Body of pancreas (tissue), 4 donors: ENCODE measurements around the gene IRF2BP1. TPM values are rescaled to one million over a fixed set of nuclear protein-coding genes. Genes with fewer than 3 reads are reported as not detected.

ENCODE experiments used
- ATAC-seq: fragments of 150-250 bp; one replicate; pipeline ENCODE4 v1.9.1; 2016
- DNase-seq, 4 donors: peaks; one replicate each; pipeline ENCODE4 v3.0.0-alpha.2; 2019
- H3K27ac ChIP-seq, 4 donors: fragments of 200-600 bp; sonication (generic); 1 replicate in 3 of 4; 2 replicates in 1 of 4; pipeline versions ENCODE4 v1.5.1 to v1.6.1; 2016 to 2019; ENCODE audit warnings: mild to moderate bottlenecking in 1 of 4, mixed read lengths in 1 of 4, moderate library complexity in 1 of 4
- H3K27me3 ChIP-seq, 2 donors: fragments of 200-600 bp; sonication (generic); one replicate each; pipeline ENCODE4 v1.6.0; 2016; ENCODE audit warnings: mild to moderate bottlenecking in 1 of 2
- H3K36me3 ChIP-seq, 2 donors: fragments of 200-600 bp; sonication (generic); replicated peaks in 1 of 2; 2 replicates each; pipeline ENCODE4 v1.5.1; 2016; ENCODE audit warnings: low read depth in 2 of 2; ENCODE audit not compliant: insufficient read depth in 1 of 2
- H3K4me1 ChIP-seq: fragments of 200-600 bp; sonication (generic); one replicate; pipeline ENCODE4 v1.6.0; 2016
- H3K4me3 ChIP-seq, 2 donors: fragments of 200-600 bp; sonication (generic); 1 replicate in 1 of 2; 2 replicates in 1 of 2; pipeline ENCODE4 v1.5.1; 2016 to 2019
- H3K9me3 ChIP-seq, 3 donors: fragments of 200-600 bp; sonication (generic); 1 replicate in 2 of 3; 2 replicates in 1 of 3; pipeline ENCODE4 v1.5.1; 2016
- CTCF ChIP-seq, 7 experiments: fragments of 450-650 bp in 4 of 7; fragments of 200-600 bp in 3 of 7; sonication (generic) in 3 of 7; IDR thresholded peaks; one replicate each; pipeline ENCODE4 v1.5.1; 2016 to 2019; ENCODE audit warnings: antibody characterized with exemption in 7 of 7
- POLR2A ChIP-seq, 3 donors: fragments of 450-650 bp; IDR thresholded peaks; one replicate each; pipeline ENCODE4 v1.6.1; 2016; ENCODE audit warnings: antibody characterized with exemption in 3 of 3, mild to moderate bottlenecking in 2 of 3
- WGBS, 2 donors: methylation state at CpG; one replicate each; pipeline ENCODE4 v1.1.5; 2017; 5-methylcytosine and 5-hydroxymethylcytosine counted together
- intact Hi-C: fragments of 100-400 bp; cut with DNase I; formaldehyde crosslinking; loops from one replicate; pipeline ENCODE4 v1.15.1; 2023
- total RNA-seq, 2 donors: library from RNA; depleted of rRNA; stranded (reverse); fragments of >200 nt; gene quantifications; one replicate each; pipeline ENCODE4 v1.1.0, GENCODE V29; 2016

IRF2BP1 gene
- total RNA-seq, 2 donors from 2014 or later, result 24.1 to 25.1 TPM

- Histone ChIP-seq H3K36me3 (peaks cover 11 to 48% of the 10 kb centered on the region in 2 donors), H3K4me3 (no peak overlapping the region), H3K4me1 (no peaks in the 10 kb centered on the region), H3K27ac (no peak overlapping the region), H3K27me3 (no peaks in the 10 kb centered on the region), H3K9me3 (no peaks in the 10 kb centered on the region)
- 87 to 93% methylated on average over 3 to 14 of the region's 14 CpGs for WGBS, 2 donors
- ATAC-seq (no peak), DNase-seq (no peak)
- TF ChIP-seq POLR2A (IDR thresholded peaks at IDR 0.05) (no peak), CTCF (IDR thresholded peaks at IDR 0.05) (no peak)
- intact Hi-C loops, result no loop called here
Measured at GRCh38 chr19:45842198-45842597, 43.7 kb downstream of the IRF2BP1 start.

- H3K9me3 ChIP-seq, result no peaks in the 10 kb centered on the region
- DNase-seq (no peak), ATAC-seq (no peak)
- no peak overlapping the region for H3K27ac ChIP-seq
- TF ChIP-seq CTCF (IDR thresholded peaks at IDR 0.05), result no peak
- intact Hi-C loops, result no loop called here
- H3K27me3 ChIP-seq, result no peaks in the 10 kb centered on the region
- no peaks in the 10 kb centered on the region for H3K4me1 ChIP-seq
- H3K4me3 ChIP-seq, result no peak overlapping the region
- 63 to 72% methylated on average over 2 to 7 of the region's 7 CpGs for WGBS, 2 donors
- H3K36me3 ChIP-seq, result peaks cover 18 to 52% of the 10 kb centered on the region in 2 donors
Measured at GRCh38 chr19:45834970-45835369, 51.0 kb downstream of the IRF2BP1 start.

Other genes with a start within 250 kb of the IRF2BP1 start
- gene EML2, start 246.7 kb downstream of the IRF2BP1 start, total RNA-seq, result 10 to 100 TPM; 25.7 to 60.6 TPM
- 1 to 10 TPM; 3.9 to 9.2 TPM for gene GIPR, start 217.9 kb downstream of the IRF2BP1 start, total RNA-seq
- gene SNRPD2, start 194.2 kb downstream of the IRF2BP1 start, total RNA-seq, result 10 to 100 TPM; 25.1 to 66.4 TPM
- 1 to 10 TPM; 2.1 to 4.0 TPM for gene QPCTL, start 193.5 kb downstream of the IRF2BP1 start, total RNA-seq
- gene FBXO46, start 155.2 kb downstream of the IRF2BP1 start, total RNA-seq, result 10 to 100 TPM in 1 of 2 donors, 1 to 10 TPM in 1; 7.8 to 11.9 TPM
- gene MEIOSIN, start 152.7 kb downstream of the IRF2BP1 start, total RNA-seq, result not detected
- 10 to 100 TPM; 21.0 to 60.3 TPM for gene SIX5, start 116.9 kb downstream of the IRF2BP1 start, total RNA-seq
- gene DMPK, start 103.7 kb downstream of the IRF2BP1 start, total RNA-seq, result 10 to 100 TPM; 57.9 to 81.4 TPM
- 10 to 100 TPM; 19.7 to 20.4 TPM for gene DMWD, start 93.3 kb downstream of the IRF2BP1 start, total RNA-seq
- gene RSPH6A, start 70.8 kb downstream of the IRF2BP1 start, total RNA-seq, result under 1 TPM in 1 of 2 donors, not detected in 1; 0.33 TPM
- 10 to 100 TPM; 23.3 to 32.3 TPM for gene SYMPK, start 23.0 kb downstream of the IRF2BP1 start, total RNA-seq
- gene FOXA3, start 21.8 kb downstream of the IRF2BP1 start, total RNA-seq, result 10 to 100 TPM in 1 of 2 donors, 1 to 10 TPM in 1; 3.0 to 16.3 TPM
- gene MYPOP, start 16.5 kb upstream of the IRF2BP1 start, total RNA-seq, result 10 to 100 TPM in 1 of 2 donors, 1 to 10 TPM in 1; 6.7 to 13.5 TPM
- not detected for gene NANOS2, start 28.6 kb upstream of the IRF2BP1 start, total RNA-seq
- 1 to 10 TPM; 1.3 to 1.6 TPM for gene NOVA2, start 87.7 kb upstream of the IRF2BP1 start, total RNA-seq
- 10 to 100 TPM in 1 of 2 donors, 1 to 10 TPM in 1; 7.8 to 14.5 TPM for gene CCDC61, start 109.3 kb upstream of the IRF2BP1 start, total RNA-seq
- gene PGLYRP1, start 136.9 kb upstream of the IRF2BP1 start, total RNA-seq, result not detected
- not detected for gene IGFL4, start 154.9 kb upstream of the IRF2BP1 start, total RNA-seq
- not detected for gene IGFL3, start 238.5 kb upstream of the IRF2BP1 start, total RNA-seq